ENCODE data around the gene DNAJC22.
A peak's percentile ranks its signal among the peaks of the same experiment; 100 is the strongest.

DNAJC22 gene

GRCh38 chr12:49342914-49343731 is 3.6 kb upstream of the DNAJC22 start:
- peak overlapping the region; percentile 32 for H3K4me3 ChIP-seq (ENCODE audit: low read depth, low read length)
- no peak for TF ChIP-seq CTCF (IDR thresholded peaks at IDR 0.05; ENCODE audit: low read depth, low read length)

- TF ChIP-seq CTCF (IDR thresholded peaks at IDR 0.05; ENCODE audit: low read depth, low read length): no peak
- no peak overlapping the region for H3K4me3 ChIP-seq (ENCODE audit: low read depth, low read length)
These were observed 2.1 kb upstream of the DNAJC22 start for GRCh38 chr12:49344486-49345050.

DNA sequence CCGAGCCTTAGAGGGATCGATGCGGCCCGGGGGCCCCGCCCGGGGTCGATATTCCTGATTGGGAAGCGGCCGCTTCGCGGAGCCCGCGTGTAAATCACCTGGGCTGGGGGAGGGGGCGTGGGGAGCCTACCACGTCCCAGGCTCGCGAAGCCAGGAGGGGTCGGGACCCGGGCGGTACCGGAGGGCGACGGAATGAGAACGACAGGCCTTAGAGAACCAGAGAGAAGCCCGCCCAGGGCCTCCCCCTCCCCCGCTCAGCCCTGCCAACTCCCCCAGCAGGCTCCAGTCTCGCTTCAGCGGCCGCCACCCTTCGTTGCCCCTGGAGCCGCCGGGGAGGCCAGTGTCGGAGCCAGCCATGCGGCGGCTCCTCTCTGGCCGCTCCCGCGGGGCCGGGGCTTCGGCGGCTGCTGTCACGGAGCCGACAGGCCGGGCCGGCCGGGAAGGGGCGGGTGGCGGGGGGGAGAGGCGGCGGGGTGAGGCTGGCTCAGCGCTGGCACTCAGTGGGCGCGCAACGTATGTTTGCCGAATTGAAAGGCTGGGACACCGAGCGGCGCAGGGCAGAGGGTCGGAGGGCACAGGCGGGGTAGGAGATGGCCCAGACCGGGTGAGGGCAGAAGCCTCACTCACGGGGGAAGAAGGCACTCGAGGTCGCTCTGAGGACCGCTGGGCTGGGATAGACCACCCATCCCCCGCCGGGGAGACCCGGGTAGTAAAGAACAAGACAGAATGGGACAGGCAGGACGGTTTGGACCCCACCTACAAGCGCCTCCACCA is 1.4 kb upstream of the DNAJC22 start:
- peak overlapping the region; percentile 40 for H3K4me3 ChIP-seq (ENCODE audit: low read depth, low read length)
- TF ChIP-seq CTCF (IDR thresholded peaks at IDR 0.05; ENCODE audit: low read depth, low read length): no peak

- H3K4me3 ChIP-seq (ENCODE audit: low read depth, low read length): peak overlapping the region; percentile 40
- TF ChIP-seq CTCF (IDR thresholded peaks at IDR 0.05; ENCODE audit: low read depth, low read length): no peak
These were observed 646 bp upstream of the DNAJC22 start for GRCh38 chr12:49345825-49346658.

GRCh38 chr12:49347311-49348193 is 864 bp downstream of the DNAJC22 start:
- peak; percentile 87 for TF ChIP-seq CTCF (IDR thresholded peaks at IDR 0.05; ENCODE audit: low read depth, low read length)

GRCh38 chr12:49348781-49349180 is 2.1 kb downstream of the DNAJC22 start:
- no peak for TF ChIP-seq CTCF (IDR thresholded peaks at IDR 0.05; ENCODE audit: low read depth, low read length)
- H3K4me3 ChIP-seq (ENCODE audit: low read depth, low read length): no peak overlapping the region

More at GRCh38 chr12:49347311-49348193, 864 bp downstream of the DNAJC22 start:
- H3K4me3 ChIP-seq (ENCODE audit: low read depth, low read length): peak overlapping the region; percentile 55
